ENCODE data around the gene MAN1A2. TPM values are rescaled to one million over a fixed set of nuclear protein-coding genes. Genes with fewer than 3 reads are reported as not detected.

MAN1A2 gene
- total RNA-seq, result 10 to 100 TPM; 28.9 to 46.2 (median 35.0) TPM

- 1% methylated on average over 52 of the region's 93 CpGs for WGBS
- DNase-seq (ENCODE audit: low spot score in 2 of 2), result peak; percentile 86 to 92
- TF ChIP-seq POLR2A (IDR thresholded peaks at IDR 0.05), result peak in 1 of 2 donors; percentile 37
- no peak for TF ChIP-seq CTCF (IDR thresholded peaks at IDR 0.05)
Measured at GRCh38 chr1:117367046-117368025, at the start of gene MAN1A2. TSS of gene MAN1A2 (plus strand) at chr1:117367449. CDS start at chr1:117368184, 735 bp downstream.

GRCh38 chr1:117318011-117318410, 49.2 kb upstream of the MAN1A2 start:
- TF ChIP-seq CTCF (IDR thresholded peaks at IDR 0.05) (no peak), POLR2AphosphoS5 (IDR thresholded peaks at IDR 0.05) (no peak), EP300 (IDR thresholded peaks at IDR 0.05) (no peak), POLR2A (IDR thresholded peaks at IDR 0.05) (no peak)
- 86% methylated on average over 1 of the region's 1 CpG for WGBS
- DNase-seq (ENCODE audit: low spot score in 2 of 2), result no peak

More at GRCh38 chr1:117367046-117368025, at the start of gene MAN1A2:
- H3K27me3 ChIP-seq, result no peaks in the 10 kb centered on the region
- H3K4me1 ChIP-seq, result peaks cover 59% of the 10 kb centered on the region
- no peaks in the 10 kb centered on the region for H3K36me3 ChIP-seq
- peak within 1 kb of the TSS; percentile 97 for H3K4me3 ChIP-seq
- H3K27ac ChIP-seq, result peak within 1 kb of the TSS; percentile 99
- H3K9me3 ChIP-seq, result no peaks in the 10 kb centered on the region

GRCh38 chr1:117318426-117318825, 48.8 kb upstream of the MAN1A2 start:
- WGBS, result 77% methylated on average over 3 of the region's 3 CpGs
- Histone ChIP-seq H3K9me3 (no peaks in the 10 kb centered on the region), H3K4me1 (no peaks in the 10 kb centered on the region), H3K4me3 (no peak overlapping the region), H3K27me3 (peaks cover 3% of the 10 kb centered on the region), H3K27ac (no peak overlapping the region), H3K36me3 (no peaks in the 10 kb centered on the region)
- TF ChIP-seq POLR2AphosphoS5 (IDR thresholded peaks at IDR 0.05), result no peak
- TF ChIP-seq POLR2A (IDR thresholded peaks at IDR 0.05), result no peak
- no peak for TF ChIP-seq EP300 (IDR thresholded peaks at IDR 0.05)
- no peak for TF ChIP-seq CTCF (IDR thresholded peaks at IDR 0.05)
- DNase-seq (ENCODE audit: low spot score in 2 of 2), result no peak

More at GRCh38 chr1:117318011-117318410, 49.2 kb upstream of the MAN1A2 start:
- H3K27me3 ChIP-seq, result peaks cover 3% of the 10 kb centered on the region
- H3K4me3 ChIP-seq, result no peak overlapping the region
- no peak overlapping the region for H3K27ac ChIP-seq
- H3K4me1 ChIP-seq, result no peaks in the 10 kb centered on the region
- H3K9me3 ChIP-seq, result no peaks in the 10 kb centered on the region
- H3K36me3 ChIP-seq, result no peaks in the 10 kb centered on the region

- 90% methylated on average over 1 of the region's 1 CpG for WGBS
- peaks cover 3% of the 10 kb centered on the region for H3K27me3 ChIP-seq
- H3K36me3 ChIP-seq, result no peaks in the 10 kb centered on the region
- no peaks in the 10 kb centered on the region for H3K4me1 ChIP-seq
- no peak for DNase-seq (ENCODE audit: low spot score in 2 of 2)
- TF ChIP-seq EP300 (IDR thresholded peaks at IDR 0.05), result no peak
- no peak for TF ChIP-seq POLR2A (IDR thresholded peaks at IDR 0.05)
- TF ChIP-seq POLR2AphosphoS5 (IDR thresholded peaks at IDR 0.05), result no peak
- TF ChIP-seq CTCF (IDR thresholded peaks at IDR 0.05), result no peak
- H3K9me3 ChIP-seq, result no peaks in the 10 kb centered on the region
- H3K27ac ChIP-seq, result no peak overlapping the region
- no peak overlapping the region for H3K4me3 ChIP-seq
Measured at GRCh38 chr1:117320515-117320914, 46.7 kb upstream of the MAN1A2 start.
